ENCODE data around the gene CRCP.

- TF ChIP-seq CTCF (IDR thresholded peaks at IDR 0.05) (no peak), POLR2AphosphoS5 (IDR thresholded peaks at IDR 0.05) (no peak), EP300 (IDR thresholded peaks at IDR 0.05) (no peak)
These were observed 74.0 kb downstream of the CRCP start for GRCh38 chr7:66188645-66189044.
